Stimulated activated CD8-positive, alpha-beta memory T cell treated with anti-CD3 and anti-CD28 coated beads, Interleukin-2, amount 100 ng/mL, for 48 hours (primary cell): ENCODE data around the gene TFAP2C.
"Not testable (repeated sequence)": the region's sequence is repeated elsewhere in the genome, so short reads cannot be mapped to it uniquely, and the experiment has no call there.

ENCODE experiments used
- DNase-seq, 2 donors: peaks; one replicate each; pipeline ENCODE4 v3.0.0-alpha.2; 2020; ENCODE audit warnings: low read depth in 2 of 2

The TFAP2C gene

GRCh38 chr20:56616716-56617115 lies 12.4 kb upstream of the TFAP2C start:
- DNase-seq, result no peak

GRCh38 chr20:56617489-56617888 lies 11.6 kb upstream of the TFAP2C start:
- DNase-seq, result no peak

- no peak for DNase-seq
These were observed 7.4 kb upstream of the TFAP2C start for GRCh38 chr20:56621730-56622129.

- DNase-seq, result not testable (repeated sequence)
These were observed 5.2 kb upstream of the TFAP2C start for GRCh38 chr20:56623930-56624329.

GRCh38 chr20:56624786-56625681 lies 4.1 kb upstream of the TFAP2C start:
- DNase-seq, result no peak

- DNase-seq, result no peak
These were observed 3.3 kb upstream of the TFAP2C start for GRCh38 chr20:56625837-56626236.

- DNase-seq, result no peak
These were observed 2.6 kb upstream of the TFAP2C start for GRCh38 chr20:56626367-56627121.

GRCh38 chr20:56627122-56628014 lies 1.7 kb upstream of the TFAP2C start:
- no peak for DNase-seq

GRCh38 chr20:56628015-56628872 lies 862 bp upstream of the TFAP2C start:
- no peak for DNase-seq

- no peak for DNase-seq
These were observed 469 bp downstream of the TFAP2C start for GRCh38 chr20:56629464-56630085.

GRCh38 chr20:56630086-56630493 lies 984 bp downstream of the TFAP2C start:
- DNase-seq, result no peak

GRCh38 chr20:56630506-56631317 lies 1.6 kb downstream of the TFAP2C start:
- DNase-seq, result no peak

GRCh38 chr20:56631318-56631989 lies 2.3 kb downstream of the TFAP2C start:
- no peak for DNase-seq

- DNase-seq, result no peak
These were observed 2.9 kb downstream of the TFAP2C start for GRCh38 chr20:56631990-56632327.

GRCh38 chr20:56634307-56634706 lies 5.2 kb downstream of the TFAP2C start:
- no peak for DNase-seq

GRCh38 chr20:56634735-56635385 lies 5.8 kb downstream of the TFAP2C start:
- no peak for DNase-seq

- no peak for DNase-seq
These were observed 7.6 kb downstream of the TFAP2C start for GRCh38 chr20:56636716-56637115.

GRCh38 chr20:56637576-56637975 lies 8.5 kb downstream of the TFAP2C start:
- DNase-seq, result no peak

GRCh38 chr20:56646599-56646998 lies 17.5 kb downstream of the TFAP2C start:
- DNase-seq, result no peak
